HepG2 (cell line): ENCODE data around the gene USP9Y. TPM values are rescaled to one million over a fixed set of nuclear protein-coding genes. Genes with fewer than 3 reads are reported as not detected.

Experiments used
- ATAC-seq: fragments of 200-7000 bp; cut with Tn5 transposase; 3 replicates; pipeline ENCODE4 v1.9.1; 2020; ENCODE audit warnings: mild to moderate bottlenecking, moderate library complexity
- BruUV-seq: library from RNA; stranded (reverse); fragments of 400-500 nt; replicated peaks from 2 replicates; lab custom pipeline; 2021; lab: Mats Ljungman, UMichigan
- CTCF ChIA-PET: fragments of 300-600 bp; formaldehyde crosslinking; extraction: SDS; loops from one replicate; lab custom pipeline; 2021; ENCODE audit warnings: low total read pairs, inconsistent platforms, low intra/inter-chr PET ratio; lab: Yijun Ruan, JAX
- POLR2A ChIA-PET: fragments of 350-600 bp; sonication (Branson Sonifier 250); formaldehyde crosslinking; loops from one replicate; lab custom pipeline; 2020; ENCODE audit warnings: antibody characterized with exemption, inconsistent platforms; lab: Yijun Ruan, JAX
- DNase-seq: peaks from one replicate; pipeline ENCODE4 v3.0.0-alpha.2; 2015; ENCODE audit warnings: low spot score
- FAIRE-seq: peaks from 3 replicates; lab custom pipeline; 2011; peaks lifted over from hg19 to GRCh38; lab: Jason Lieb, UNC
- H2AFZ ChIP-seq: one replicate; pipeline ENCODE4 v1.6.1; 2011; ENCODE audit warnings: low read length, inconsistent platforms
- H3K27ac ChIP-seq: fragments of 300-600 bp; 3 replicates; pipeline ENCODE4 v1.8.0; 2011; ENCODE audit warnings: mixed run types, mild to moderate bottlenecking, mixed read lengths, low read length, inconsistent platforms; ENCODE audit not compliant: insufficient read depth; ENCODE audit errors: extremely low read length
- H3K27me3 ChIP-seq, 2 experiments: fragments of 200-600 bp in 1 of 2; 2 replicates in 1 of 2; 3 replicates in 1 of 2; pipeline versions ENCODE4 v1.6.0 to v1.8.0; 2011; ENCODE audit warnings: low read length in 2 of 2, mild to moderate bottlenecking in 2 of 2, moderate library complexity in 2 of 2, inconsistent platforms in 1 of 2; ENCODE audit not compliant: insufficient read depth in 2 of 2, control insufficient read depth in 1 of 2
- H3K36me3 ChIP-seq, 2 experiments: fragments of 200-600 bp in 1 of 2; replicated peaks in 1 of 2; 2 replicates in 1 of 2; 3 replicates in 1 of 2; pipeline versions ENCODE4 v1.5.1 to v1.8.0; 2011; ENCODE audit warnings: low read length in 2 of 2, inconsistent platforms in 1 of 2; ENCODE audit not compliant: insufficient read depth in 2 of 2, control insufficient read depth in 1 of 2
- H3K4me1 ChIP-seq: 2 replicates; pipeline ENCODE4 v1.5.1; 2012; ENCODE audit warnings: low read length, inconsistent platforms; ENCODE audit not compliant: insufficient read depth
- H3K4me2 ChIP-seq: 2 replicates; pipeline ENCODE4 v1.6.0; 2011; ENCODE audit warnings: low read depth, low read length, inconsistent platforms
- H3K4me3 ChIP-seq, 3 experiments: fragments of 200-600 bp in 1 of 3; sonication (generic), shearing (Covaris generic) in 1 of 3; replicated peaks in 1 of 3; 2 replicates each; pipeline ENCODE4 v1.5.1; 2011 to 2016; ENCODE audit warnings: low read length in 3 of 3, inconsistent platforms in 2 of 3, low read depth in 2 of 3, mild to moderate bottlenecking in 2 of 3, control low read depth in 1 of 3, mixed read lengths in 1 of 3; ENCODE audit not compliant: insufficient read depth in 1 of 3
- H3K79me2 ChIP-seq: one replicate; pipeline ENCODE4 v1.6.1; 2011; ENCODE audit warnings: low read length, inconsistent platforms; ENCODE audit not compliant: insufficient read depth
- H3K9ac ChIP-seq: 2 replicates; pipeline ENCODE4 v1.6.0; 2011; ENCODE audit warnings: mild to moderate bottlenecking, low read depth, low read length, inconsistent platforms; ENCODE audit not compliant: insufficient read depth
- H3K9me3 ChIP-seq: 2 replicates; pipeline ENCODE4 v1.5.1; 2012; ENCODE audit warnings: mild to moderate bottlenecking, low read length
- H4K20me1 ChIP-seq: 2 replicates; pipeline ENCODE4 v1.6.0; 2011; ENCODE audit warnings: inconsistent platforms, mild to moderate bottlenecking, low read length, moderate library complexity; ENCODE audit not compliant: insufficient read depth
- E2F1 ChIP-seq: sonication (generic); formaldehyde crosslinking; IDR thresholded peaks from 2 replicates; pipeline ENCODE4 v1.5.0; 2020; ENCODE audit warnings: missing genetic modification reagents
- MAFF ChIP-seq: IDR thresholded peaks from 2 replicates; pipeline ENCODE4 v1.6.1; 2011; ENCODE audit warnings: low read depth, low read length, improper control_type of control experiment
- NR3C1 ChIP-seq: sonication (generic); formaldehyde crosslinking; IDR thresholded peaks from 2 replicates; pipeline ENCODE4 v1.4.0; 2020; ENCODE audit warnings: missing genetic modification reagents
- SMARCC2 ChIP-seq: fragments of 450-650 bp; IDR thresholded peaks from 2 replicates; pipeline ENCODE4 v1.6.1; 2017; ENCODE audit warnings: antibody characterized with exemption, mild to moderate bottlenecking
- ZBTB10 ChIP-seq: sonication (generic); formaldehyde crosslinking; IDR thresholded peaks from 2 replicates; pipeline ENCODE4 v1.4.0; 2020; ENCODE audit warnings: missing genetic modification reagents, borderline replicate concordance
- ZNF543 ChIP-seq: sonication (generic); formaldehyde crosslinking; IDR thresholded peaks from 2 replicates; pipeline ENCODE4 v1.4.0; 2020; ENCODE audit warnings: mild to moderate bottlenecking, missing genetic modification reagents
- WGBS: methylation state at CpG from one replicate; pipeline ENCODE4 v1.1.6; 2017; ENCODE audit warnings: low lambda C conversion rate; 5-methylcytosine and 5-hydroxymethylcytosine counted together
- in situ Hi-C: cut with HindIII; loops from 2 replicates; pipeline ENCODE4 v1.10.0; 2017; ENCODE audit warnings: low pct_unique_long_range_greater_than_20kb; ENCODE audit not compliant: extremely low pct_ligation_motif_present
- intact Hi-C: fragments of 100-400 bp; cut with micrococcal nuclease; formaldehyde crosslinking; loops from one replicate; pipeline ENCODE4 v1.10.0; 2022; ENCODE audit not compliant: unreplicated experiment
- polyA plus RNA-seq, 8 experiments: library from polyadenylated mRNA; depleted of rRNA in 3 of 8; stranded (reverse) in 7 of 8; unstranded in 1 of 8; fragments of >200 nt; fragmentation: Illumina TruSeq in 4 of 8; extraction: Trizol in 4 of 8; gene quantifications; 2 replicates each; pipeline versions ENCODE4 v1.2.1 to v1.2.3, GENCODE V29; 2011 to 2016; ENCODE audit warnings: low read depth in 4 of 8, missing spikeins in 1 of 8, mixed read lengths in 1 of 8; ENCODE audit not compliant: insufficient read depth in 1 of 8
- total RNA-seq, 5 experiments: library from RNA; depleted of rRNA; stranded (reverse); fragments of >200 nt; fragmentation: Illumina TruSeq; extraction: Trizol; gene quantifications; 2 replicates each; pipeline ENCODE4 v1.2.3, GENCODE V29; 2016; ENCODE audit warnings: low read depth in 1 of 5

USP9Y gene
- total and polyA plus RNA-seq, 2 of the 13 experiments (the other 11 are each of a cell fraction or from before 2014, with no cell fraction given): 14.6 to 41.9 TPM

GRCh38 chrY:12898604-12899003 lies 197.6 kb downstream of the USP9Y start:
- no TSS peak for BruUV-seq
- Histone ChIP-seq H3K4me1 (no peaks in the 10 kb centered on the region), H3K27ac (no peak overlapping the region), H3K4me3 (no peak overlapping the region), H3K9ac (no peak overlapping the region), H2AFZ (no peak overlapping the region), H3K79me2 (no peaks in the 10 kb centered on the region), H4K20me1 (no peaks in the 10 kb centered on the region), H3K36me3 (no peaks in the 10 kb centered on the region), H3K9me3 (no peaks in the 10 kb centered on the region), H3K27me3 (no peaks in the 10 kb centered on the region), H3K4me2 (no peak overlapping the region)
- ATAC-seq: no peak
- no peak for DNase-seq
- in situ Hi-C loops: no loop called here
- TF ChIP-seq SMARCC2 (no peak), E2F1 (no peak), NR3C1 (CRISPR knock-in tag) (no peak), ZNF543 (CRISPR knock-in tag) (no peak), MAFF (no peak), ZBTB10 (no peak)
- 5% methylated on average over 2 of the region's 2 CpGs for WGBS
- POLR2A ChIA-PET: no interaction called here
- intact Hi-C loops: no loop called here
- FAIRE-seq: no peak
- CTCF ChIA-PET: no interaction called here
